ENCODE measurements around the gene PCSK9. TPM values are rescaled to one million over a fixed set of nuclear protein-coding genes. Genes with fewer than 3 reads are reported as not detected.

PCSK9 gene
- total and polyA plus RNA-seq, 2 of the 13 experiments (the other 11 are each of a cell fraction or from before 2014, with no cell fraction given) = 33.3 to 80.5 TPM

GRCh38 chr1:55053265-55053954 lies 14.1 kb downstream of the PCSK9 start (continued):
- 0 out of 2 replicates have a peak, but pooled peaks have one; percentile 49 for TF ChIP-seq HNF1A (IDR thresholded peaks at IDR 0.05; ENCODE audit: low read depth)
- no peak for TF ChIP-seq HNF1A (CRISPR knock-in tag; IDR thresholded peaks at IDR 0.05; ENCODE audit: borderline replicate concordance)
- no peak for TF ChIP-seq ZBTB8A (CRISPR knock-in tag; IDR thresholded peaks at IDR 0.05; ENCODE audit: borderline replicate concordance, low read depth)
- peak; percentile 73; the same call in 1 of the 2 replicates for TF ChIP-seq NCOR1 (IDR thresholded peaks at IDR 0.05; ENCODE audit: borderline replicate concordance, low read length)
- peak; percentile 74 for TF ChIP-seq NR2C2 (CRISPR knock-in tag; IDR thresholded peaks at IDR 0.05; ENCODE audit: borderline replicate concordance)
- no peak for TF ChIP-seq HBP1 (CRISPR knock-in tag; IDR thresholded peaks at IDR 0.05; ENCODE audit: low read depth)
- peak; percentile 38; the same call in 1 of the 2 replicates for TF ChIP-seq CREM (IDR thresholded peaks at IDR 0.05)
- no peak for TF ChIP-seq CREM (CRISPR knock-in tag; IDR thresholded peaks at IDR 0.05)
- TF ChIP-seq, protein P1, sequence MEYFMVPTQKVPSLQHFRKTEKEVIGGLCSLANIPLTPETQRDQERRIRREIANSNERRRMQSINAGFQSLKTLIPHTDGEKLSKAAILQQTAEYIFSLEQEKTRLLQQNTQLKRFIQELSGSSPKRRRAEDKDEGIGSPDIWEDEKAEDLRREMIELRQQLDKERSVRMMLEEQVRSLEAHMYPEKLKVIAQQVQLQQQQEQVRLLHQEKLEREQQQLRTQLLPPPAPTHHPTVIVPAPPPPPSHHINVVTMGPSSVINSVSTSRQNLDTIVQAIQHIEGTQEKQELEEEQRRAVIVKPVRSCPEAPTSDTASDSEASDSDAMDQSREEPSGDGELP (IDR thresholded peaks at IDR 0.05; ENCODE audit: borderline replicate concordance, low read depth) = no peak
- peak; percentile 50; the same call in 1 of the 2 replicates for TF ChIP-seq ARID5B (CRISPR knock-in tag; IDR thresholded peaks at IDR 0.05)
- 0 out of 2 replicates have a peak, but pooled peaks have one; percentile 19 for TF ChIP-seq SAP130 (CRISPR knock-in tag; IDR thresholded peaks at IDR 0.05; ENCODE audit: low read depth)
- TF ChIP-seq, protein P2, sequence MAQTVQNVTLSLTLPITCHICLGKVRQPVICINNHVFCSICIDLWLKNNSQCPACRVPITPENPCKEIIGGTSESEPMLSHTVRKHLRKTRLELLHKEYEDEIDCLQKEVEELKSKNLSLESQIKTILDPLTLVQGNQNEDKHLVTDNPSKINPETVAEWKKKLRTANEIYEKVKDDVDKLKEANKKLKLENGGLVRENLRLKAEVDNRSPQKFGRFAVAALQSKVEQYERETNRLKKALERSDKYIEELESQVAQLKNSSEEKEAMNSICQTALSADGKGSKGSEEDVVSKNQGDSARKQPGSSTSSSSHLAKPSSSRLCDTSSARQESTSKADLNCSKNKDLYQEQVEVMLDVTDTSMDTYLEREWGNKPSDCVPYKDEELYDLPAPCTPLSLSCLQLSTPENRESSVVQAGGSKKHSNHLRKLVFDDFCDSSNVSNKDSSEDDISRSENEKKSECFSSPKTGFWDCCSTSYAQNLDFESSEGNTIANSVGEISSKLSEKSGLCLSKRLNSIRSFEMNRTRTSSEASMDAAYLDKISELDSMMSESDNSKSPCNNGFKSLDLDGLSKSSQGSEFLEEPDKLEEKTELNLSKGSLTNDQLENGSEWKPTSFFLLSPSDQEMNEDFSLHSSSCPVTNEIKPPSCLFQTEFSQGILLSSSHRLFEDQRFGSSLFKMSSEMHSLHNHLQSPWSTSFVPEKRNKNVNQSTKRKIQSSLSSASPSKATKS (CRISPR knock-in tag; IDR thresholded peaks at IDR 0.05) = no peak
- 0 out of 2 replicates have a peak, but pooled peaks have one; percentile 37 for TF ChIP-seq BCL3 (CRISPR knock-in tag; IDR thresholded peaks at IDR 0.05)
- TF ChIP-seq CCDC6 (CRISPR knock-in tag; IDR thresholded peaks at IDR 0.05) = 0 out of 2 replicates have a peak, but pooled peaks have one; percentile 36
